Stimulated activated CD4-positive, alpha-beta T cell treated with anti-CD3 and anti-CD28 coated beads, Interleukin-2, amount 100 ng/mL, for 24 hours (primary cell): Measurements from ENCODE around the gene GALM.
"Not testable (repeated sequence)": the region's sequence is repeated elsewhere in the genome, so short reads cannot be mapped to it uniquely, and the experiment has no call there.

Experiments
- DNase-seq, 2 donors: peaks; one replicate each; pipeline ENCODE4 v3.0.0-alpha.2; 2020

GALM gene

GRCh38 chr2:38744399-38744780, 78.5 kb downstream of the GALM start:
- no peak for DNase-seq

GRCh38 chr2:38745267-38745666, 79.4 kb downstream of the GALM start:
- no peak for DNase-seq

GRCh38 chr2:38747007-38747424, 81.1 kb downstream of the GALM start:
- DNase-seq: no peak

GRCh38 chr2:38747819-38748218, 81.9 kb downstream of the GALM start:
- no peak for DNase-seq

GRCh38 chr2:38748391-38748790, 82.5 kb downstream of the GALM start:
- DNase-seq: no peak

GRCh38 chr2:38748943-38749804, 83.3 kb downstream of the GALM start:
- no peak for DNase-seq

GRCh38 chr2:38750011-38750890, 84.3 kb downstream of the GALM start:
- DNase-seq: peak; percentile 51 to 60

- peak; percentile 96 to 98 for DNase-seq
These were observed 85.1 kb downstream of the GALM start, which contains the start of gene SRSF7 for GRCh38 chr2:38750891-38751595. Gene SRSF7, minus strand, starts transcription at chr2:38751361. Its CDS starts 105 bp downstream, at chr2:38751256.

- DNase-seq: no peak
These were observed 85.9 kb downstream of the GALM start for GRCh38 chr2:38751596-38752410.

GRCh38 chr2:38754049-38754448, 88.1 kb downstream of the GALM start:
- DNase-seq: no peak

GRCh38 chr2:38754506-38754905, 88.6 kb downstream of the GALM start:
- DNase-seq: no peak

- DNase-seq: not testable (repeated sequence)
These were observed 90.0 kb downstream of the GALM start for GRCh38 chr2:38755891-38756290.

- DNase-seq: no peak
These were observed 97.3 kb downstream of the GALM start for GRCh38 chr2:38763228-38763627.

GRCh38 chr2:38763728-38764127, 97.8 kb downstream of the GALM start:
- DNase-seq: no peak

GRCh38 chr2:38765149-38765548, 99.2 kb downstream of the GALM start:
- no peak for DNase-seq

- DNase-seq: no peak
These were observed 99.6 kb downstream of the GALM start for GRCh38 chr2:38765551-38765950.

GRCh38 chr2:38771632-38772031, 105.7 kb downstream of the GALM start:
- no peak for DNase-seq

- DNase-seq: no peak
These were observed 109.4 kb downstream of the GALM start for GRCh38 chr2:38775097-38775920.

- DNase-seq: no peak
These were observed 110.0 kb downstream of the GALM start for GRCh38 chr2:38775921-38776225.

GRCh38 chr2:38776531-38776930, 110.6 kb downstream of the GALM start:
- DNase-seq: no peak

- DNase-seq: no peak
These were observed 112.8 kb downstream of the GALM start for GRCh38 chr2:38778687-38779082.
